IgD-negative memory B cell (primary cell): Measurements from ENCODE around the gene KRT78. TPM values are rescaled to one million over a fixed set of nuclear protein-coding genes. Genes with fewer than 3 reads are reported as not detected.
"Not testable (repeated sequence)": the region's sequence is repeated elsewhere in the genome, so short reads cannot be mapped to it uniquely, and the experiment has no call there.

Experiments
- H3K27ac Mint-ChIP-seq, 3 donors: one replicate each; pipeline ENCODE4 v1.8.0; 2020 to 2022; ENCODE audit warnings: mild to moderate bottlenecking in 3 of 3, mixed read lengths in 3 of 3, moderate library complexity in 1 of 3
- H3K27me3 Mint-ChIP-seq: one replicate; pipeline ENCODE4 v1.8.0; 2021; ENCODE audit warnings: mixed read lengths
- H3K36me3 Mint-ChIP-seq: one replicate; pipeline ENCODE4 v1.8.0; 2020; ENCODE audit warnings: mild to moderate bottlenecking, mixed read lengths
- H3K4me1 Mint-ChIP-seq, 3 donors: one replicate each; pipeline ENCODE4 v1.8.0; 2020 to 2022; ENCODE audit warnings: mixed read lengths in 3 of 3, mild to moderate bottlenecking in 1 of 3
- H3K4me3 Mint-ChIP-seq, 4 donors: one replicate each; pipeline ENCODE4 v1.8.0; 2020 to 2022; ENCODE audit warnings: mild to moderate bottlenecking in 4 of 4, mixed read lengths in 4 of 4, moderate library complexity in 3 of 4
- H3K9me3 Mint-ChIP-seq, 3 donors: one replicate each; pipeline ENCODE4 v1.8.0; 2020 to 2021; ENCODE audit warnings: mixed read lengths in 3 of 3, mild to moderate bottlenecking in 1 of 3
- polyA plus RNA-seq: library from polyadenylated mRNA; unstranded; fragments of 300-500 nt; fragmentation: Illumina TruSeq; gene quantifications from one replicate; pipeline ENCODE4 v1.2.3, GENCODE V29; 2021

The KRT78 gene, protein sequence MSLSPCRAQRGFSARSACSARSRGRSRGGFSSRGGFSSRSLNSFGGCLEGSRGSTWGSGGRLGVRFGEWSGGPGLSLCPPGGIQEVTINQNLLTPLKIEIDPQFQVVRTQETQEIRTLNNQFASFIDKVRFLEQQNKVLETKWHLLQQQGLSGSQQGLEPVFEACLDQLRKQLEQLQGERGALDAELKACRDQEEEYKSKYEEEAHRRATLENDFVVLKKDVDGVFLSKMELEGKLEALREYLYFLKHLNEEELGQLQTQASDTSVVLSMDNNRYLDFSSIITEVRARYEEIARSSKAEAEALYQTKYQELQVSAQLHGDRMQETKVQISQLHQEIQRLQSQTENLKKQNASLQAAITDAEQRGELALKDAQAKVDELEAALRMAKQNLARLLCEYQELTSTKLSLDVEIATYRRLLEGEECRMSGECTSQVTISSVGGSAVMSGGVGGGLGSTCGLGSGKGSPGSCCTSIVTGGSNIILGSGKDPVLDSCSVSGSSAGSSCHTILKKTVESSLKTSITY
- not detected for polyA plus RNA-seq

DNA sequence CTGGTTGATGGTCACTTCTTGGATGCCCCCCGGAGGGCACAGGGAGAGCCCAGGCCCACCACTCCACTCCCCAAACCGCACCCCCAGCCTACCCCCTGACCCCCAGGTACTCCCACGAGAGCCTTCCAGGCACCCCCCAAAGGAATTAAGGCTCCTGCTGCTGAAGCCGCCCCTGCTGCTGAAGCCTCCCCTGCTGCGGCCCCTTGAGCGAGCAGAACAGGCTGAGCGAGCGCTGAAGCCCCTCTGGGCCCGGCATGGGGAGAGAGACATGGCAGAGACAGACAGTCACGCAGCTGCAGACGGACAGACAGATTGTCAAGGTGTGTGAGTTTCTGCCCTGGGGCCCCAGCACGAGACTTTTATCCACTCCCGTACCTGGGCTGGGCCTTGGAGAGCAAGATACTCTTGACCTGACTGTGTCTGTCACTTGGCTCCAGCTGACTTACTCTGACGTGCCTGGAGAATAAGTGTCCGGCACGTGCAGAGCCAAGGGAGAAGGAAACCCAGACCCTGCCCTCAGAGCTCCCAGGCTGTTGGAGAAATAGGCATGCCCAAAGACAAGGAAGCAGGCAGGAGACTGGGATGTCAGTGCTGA, at the start of gene KRT78:
Gene KRT78 (minus strand): TSS at position 334 of the 595 bp plus-strand sequence. CDS start 64 bp downstream, at position 270.
- peaks cover 23% of the 10 kb centered on the region for H3K27me3 Mint-ChIP-seq

DNA sequence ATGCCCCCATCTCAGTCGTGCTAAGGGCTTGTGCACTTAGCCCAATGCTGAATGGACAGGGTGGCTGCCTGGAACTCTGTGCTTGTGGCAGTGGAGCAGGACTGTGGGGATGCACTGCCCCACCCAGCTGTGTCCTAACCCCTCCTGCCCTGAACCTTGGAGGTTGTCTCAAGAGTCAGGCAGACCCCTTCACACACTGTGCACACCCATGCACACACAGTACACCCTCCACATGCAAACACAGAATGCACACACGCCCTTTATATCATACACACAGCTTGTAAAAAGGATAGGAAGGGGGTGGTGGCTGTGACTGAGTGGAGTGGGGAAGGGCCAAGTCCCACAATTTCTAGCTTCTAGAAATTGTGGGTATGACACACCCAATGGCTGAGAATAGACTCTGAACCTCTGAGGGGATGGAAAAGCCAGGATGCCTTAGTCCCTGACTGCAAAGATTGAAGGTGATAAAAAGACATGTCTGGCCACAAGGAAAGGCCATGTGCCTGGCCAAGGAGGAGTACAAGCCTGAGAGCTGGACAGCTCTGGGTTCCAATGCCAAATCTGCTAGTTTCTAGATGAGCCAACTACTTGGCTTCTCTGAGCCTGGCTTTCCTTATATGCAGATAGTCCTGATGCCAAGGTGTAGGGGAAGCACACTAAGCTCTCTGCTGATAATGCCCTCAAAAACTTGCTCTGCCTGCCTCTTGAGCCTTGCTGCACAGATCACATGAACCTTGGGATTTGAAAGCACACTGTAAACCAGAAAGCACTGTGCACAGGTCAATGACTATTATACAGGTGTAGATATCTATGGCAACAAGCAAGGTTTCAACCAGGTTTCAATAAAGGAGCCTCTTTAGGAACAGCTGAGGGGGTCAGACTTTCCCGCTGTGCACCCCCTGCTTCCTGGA, 47.7 kb upstream of the KRT78 start:
- Mint-ChIP-seq H3K4me3 (no peak overlapping the region), H3K36me3 (no peaks in the 10 kb centered on the region), H3K9me3 (no peaks in the 10 kb centered on the region), H3K4me1 (no peaks in the 10 kb centered on the region), H3K27ac (no peak overlapping the region), H3K27me3 (peaks cover 4% of the 10 kb centered on the region)

More for the DNA sequence above, at the start of gene KRT78:
- Mint-ChIP-seq H3K4me3 (no peak within 1 kb of the TSS), H3K27ac (no peak within 1 kb of the TSS), H3K36me3 (peaks cover 2% of the 10 kb centered on the region), H3K9me3 (no peaks in the 10 kb centered on the region), H3K4me1 (peaks cover 0 to 4% (median 3%) of the 10 kb centered on the region in 3 donors)

DNA sequence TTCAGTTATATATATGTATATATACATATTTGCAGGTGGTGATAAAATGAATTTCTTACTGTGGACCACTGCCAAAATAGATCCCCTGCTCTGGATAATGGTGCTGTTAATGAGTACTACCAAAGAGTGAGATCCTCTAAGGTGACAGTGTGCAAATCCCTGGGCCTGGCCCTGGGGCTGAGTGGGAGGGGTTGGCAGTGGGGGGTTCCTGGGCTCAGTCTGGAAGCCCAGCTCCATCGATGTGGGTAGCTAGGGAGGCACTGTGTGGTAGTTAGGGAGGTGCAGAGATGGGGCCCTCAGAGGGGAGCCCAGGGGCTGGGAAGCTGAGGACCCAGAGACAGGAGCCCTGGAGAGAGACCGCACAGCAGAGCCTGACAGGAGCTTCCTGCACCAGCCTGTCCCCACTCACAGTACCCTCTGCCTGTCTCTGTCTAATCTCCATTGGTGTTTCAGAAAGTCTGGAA, 47.0 kb upstream of the KRT78 start:
- no peak overlapping the region for H3K27ac Mint-ChIP-seq
- H3K9me3 Mint-ChIP-seq = no peaks in the 10 kb centered on the region
- no peak overlapping the region for H3K4me3 Mint-ChIP-seq
- no peaks in the 10 kb centered on the region for H3K4me1 Mint-ChIP-seq
- peaks cover 4% of the 10 kb centered on the region for H3K27me3 Mint-ChIP-seq
- no peaks in the 10 kb centered on the region for H3K36me3 Mint-ChIP-seq

DNA sequence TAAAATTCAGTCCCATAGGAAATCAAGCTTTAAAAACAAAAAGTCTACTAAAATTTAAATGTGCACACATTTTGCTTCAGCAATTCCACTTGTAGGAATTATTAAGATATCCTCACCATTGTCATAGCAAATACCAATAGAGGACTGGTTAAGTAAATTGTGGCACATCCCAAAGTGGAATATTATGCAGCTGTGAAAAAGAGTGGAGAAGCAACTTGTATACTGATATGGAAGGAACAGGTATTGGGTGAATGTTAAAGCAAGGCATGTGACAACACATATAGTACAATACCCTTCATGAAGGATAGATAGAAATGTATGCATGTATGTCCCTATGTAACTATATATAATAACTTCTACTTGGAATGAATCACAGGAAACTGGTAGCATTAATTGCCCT, 44.2 kb upstream of the KRT78 start:
- Mint-ChIP-seq H3K27me3 (peaks cover 3% of the 10 kb centered on the region), H3K36me3 (no peaks in the 10 kb centered on the region), H3K27ac (no peak overlapping the region), H3K4me1 (no peaks in the 10 kb centered on the region), H3K4me3 (no peak overlapping the region), H3K9me3 (no peaks in the 10 kb centered on the region)

DNA sequence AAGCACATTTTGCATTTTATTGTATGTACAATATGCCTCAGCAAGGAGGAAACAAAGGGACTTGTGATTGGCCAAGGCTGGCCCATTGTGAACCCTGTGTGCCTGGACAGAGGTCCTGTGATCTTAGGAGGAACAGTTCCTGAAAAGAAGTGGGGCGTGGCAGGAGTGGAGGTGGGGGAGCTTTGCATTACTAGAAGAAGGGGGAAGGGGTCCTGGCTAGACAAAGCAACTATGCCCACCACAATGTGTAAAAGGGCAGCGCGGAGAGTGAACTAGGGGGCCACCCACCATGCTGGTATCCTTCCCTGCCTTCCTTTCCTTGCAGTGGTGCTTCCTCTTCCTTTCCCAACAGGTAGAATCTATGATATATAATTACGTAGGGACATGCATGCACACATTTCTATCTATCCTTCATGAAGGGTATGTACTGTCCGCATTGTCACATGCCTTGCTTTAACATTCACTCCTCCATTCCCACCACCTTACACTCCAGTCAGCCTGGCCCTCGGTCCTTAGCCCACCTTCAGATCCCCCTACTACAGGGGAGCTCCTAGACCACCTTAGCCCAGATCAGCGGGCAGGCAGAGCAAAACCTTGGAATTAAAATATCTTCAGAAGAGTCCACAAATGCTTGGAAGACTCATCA, 43.5 kb upstream of the KRT78 start:
- no peaks in the 10 kb centered on the region for H3K4me1 Mint-ChIP-seq
- peaks cover 3% of the 10 kb centered on the region for H3K27me3 Mint-ChIP-seq
- H3K4me3 Mint-ChIP-seq = no peak overlapping the region
- H3K9me3 Mint-ChIP-seq = no peaks in the 10 kb centered on the region
- H3K36me3 Mint-ChIP-seq = no peaks in the 10 kb centered on the region
- H3K27ac Mint-ChIP-seq = no peak overlapping the region

DNA sequence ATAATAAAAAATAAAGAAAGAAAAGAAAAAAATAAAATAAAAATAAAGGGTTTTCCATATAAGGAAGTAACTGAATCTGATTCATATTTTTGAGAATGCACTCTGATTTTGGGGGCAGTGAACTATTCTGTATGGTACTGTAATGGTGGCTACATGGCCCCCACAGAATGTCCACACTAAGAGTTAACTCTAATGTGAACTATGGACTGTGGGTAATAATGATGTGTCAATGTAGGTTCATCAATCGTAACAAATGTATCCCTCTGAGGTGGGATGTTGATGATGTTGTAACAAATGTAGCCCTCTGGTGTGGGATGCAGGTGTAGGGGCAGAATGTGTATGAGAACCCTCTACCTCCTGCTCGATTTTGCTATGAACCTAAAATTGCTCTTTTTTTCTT, 42.2 kb upstream of the KRT78 start:
- H3K27ac Mint-ChIP-seq = no peak overlapping the region
- H3K36me3 Mint-ChIP-seq = peaks cover 1% of the 10 kb centered on the region
- H3K27me3 Mint-ChIP-seq = peaks cover 2% of the 10 kb centered on the region
- no peaks in the 10 kb centered on the region for H3K9me3 Mint-ChIP-seq
- no peaks in the 10 kb centered on the region for H3K4me1 Mint-ChIP-seq
- no peak overlapping the region for H3K4me3 Mint-ChIP-seq

DNA sequence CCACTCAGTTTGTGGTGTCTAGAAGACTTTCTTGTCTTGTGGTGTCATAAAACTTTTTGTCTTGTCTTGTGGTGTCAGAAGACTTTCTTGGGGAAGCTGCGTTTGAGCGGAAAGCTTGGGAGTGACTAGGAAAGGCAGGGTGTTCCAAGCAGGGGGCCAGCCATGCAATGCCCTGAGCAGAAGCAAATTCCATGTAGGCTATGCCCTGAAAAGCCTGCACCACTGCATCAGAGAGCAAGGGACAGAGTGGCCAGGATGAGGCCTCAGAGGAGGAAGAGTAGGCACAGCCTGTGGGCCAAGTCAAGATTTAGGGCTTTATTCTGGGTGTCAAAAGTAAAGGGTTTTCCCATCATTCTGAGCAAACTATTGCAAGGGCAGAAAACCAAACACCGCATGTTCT, 41.6 kb upstream of the KRT78 start:
- no peaks in the 10 kb centered on the region for H3K4me1 Mint-ChIP-seq
- H3K27ac Mint-ChIP-seq = peak overlapping the region in 1 of 3 donors; percentile 78
- H3K9me3 Mint-ChIP-seq = no peaks in the 10 kb centered on the region
- H3K36me3 Mint-ChIP-seq = peaks cover 1% of the 10 kb centered on the region
- H3K27me3 Mint-ChIP-seq = peaks cover 2% of the 10 kb centered on the region
- no peak overlapping the region for H3K4me3 Mint-ChIP-seq

DNA sequence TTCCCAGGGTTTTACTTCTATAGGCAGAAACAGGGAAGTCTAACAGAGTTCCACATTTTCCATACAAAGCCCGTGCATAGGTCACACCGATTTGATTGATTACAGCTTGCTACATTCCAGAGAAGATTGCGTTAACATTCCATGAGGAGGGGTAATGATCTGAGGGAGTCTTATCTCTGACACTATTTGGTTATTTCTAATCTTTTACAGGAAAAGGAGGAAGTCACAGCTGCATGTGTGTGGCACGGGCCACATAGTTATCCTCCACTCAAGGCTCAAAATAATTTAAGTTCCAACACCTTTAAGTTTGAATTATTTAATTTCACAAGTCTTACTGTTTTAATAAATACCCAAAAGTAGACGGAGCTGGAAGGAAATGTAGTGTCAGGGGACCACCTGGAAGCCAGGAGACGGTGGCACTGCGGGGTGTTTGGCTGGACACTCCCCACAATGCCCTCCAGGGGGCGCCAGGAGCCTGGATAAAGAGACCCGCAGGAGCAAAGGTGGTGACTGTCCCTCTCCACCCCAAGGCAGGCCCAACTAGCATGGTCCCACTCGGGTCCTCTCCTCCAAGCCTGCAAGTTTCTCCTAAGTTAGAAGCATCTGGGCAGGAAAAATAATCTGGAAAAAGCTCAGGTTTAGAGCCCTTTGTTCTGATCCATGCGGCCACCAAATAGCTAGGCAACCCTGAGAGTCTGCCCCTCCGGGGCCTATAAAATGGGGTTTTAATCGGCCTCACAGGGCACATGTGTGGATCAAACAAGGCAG, 35.9 kb upstream of the KRT78 start:
- Mint-ChIP-seq H3K4me3 (no peak overlapping the region), H3K27ac (no peak overlapping the region), H3K9me3 (no peaks in the 10 kb centered on the region), H3K36me3 (peaks cover 1% of the 10 kb centered on the region), H3K4me1 (peaks cover 4 to 8% (median 6%) of the 10 kb centered on the region in 3 donors), H3K27me3 (peaks cover 6% of the 10 kb centered on the region)

DNA sequence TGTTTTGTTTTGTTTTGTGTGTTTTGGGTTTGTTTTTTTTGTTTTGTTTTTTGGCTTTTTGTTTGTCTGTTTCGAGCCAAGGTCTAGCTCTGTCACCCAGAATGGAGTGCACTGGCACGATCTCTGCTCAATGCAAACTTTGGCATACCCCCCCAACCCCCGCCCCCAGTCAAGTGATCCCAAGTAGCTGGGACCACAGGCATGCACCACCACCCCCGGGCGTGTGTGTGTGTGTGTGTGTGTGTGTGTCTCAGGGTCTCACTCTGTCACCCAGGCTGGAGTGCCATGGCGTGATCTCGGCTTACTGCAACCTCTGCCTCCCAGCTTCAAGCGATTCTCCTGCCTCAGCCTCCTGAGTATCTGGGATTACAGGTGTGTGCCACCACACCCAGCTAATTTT, 31.7 kb upstream of the KRT78 start:
- H3K4me3 Mint-ChIP-seq, H3K4me1 Mint-ChIP-seq, H3K36me3 Mint-ChIP-seq, H3K27ac Mint-ChIP-seq, H3K9me3 Mint-ChIP-seq: not testable (repeated sequence)
- H3K27me3 Mint-ChIP-seq = peaks cover 10% of the 10 kb centered on the region

DNA sequence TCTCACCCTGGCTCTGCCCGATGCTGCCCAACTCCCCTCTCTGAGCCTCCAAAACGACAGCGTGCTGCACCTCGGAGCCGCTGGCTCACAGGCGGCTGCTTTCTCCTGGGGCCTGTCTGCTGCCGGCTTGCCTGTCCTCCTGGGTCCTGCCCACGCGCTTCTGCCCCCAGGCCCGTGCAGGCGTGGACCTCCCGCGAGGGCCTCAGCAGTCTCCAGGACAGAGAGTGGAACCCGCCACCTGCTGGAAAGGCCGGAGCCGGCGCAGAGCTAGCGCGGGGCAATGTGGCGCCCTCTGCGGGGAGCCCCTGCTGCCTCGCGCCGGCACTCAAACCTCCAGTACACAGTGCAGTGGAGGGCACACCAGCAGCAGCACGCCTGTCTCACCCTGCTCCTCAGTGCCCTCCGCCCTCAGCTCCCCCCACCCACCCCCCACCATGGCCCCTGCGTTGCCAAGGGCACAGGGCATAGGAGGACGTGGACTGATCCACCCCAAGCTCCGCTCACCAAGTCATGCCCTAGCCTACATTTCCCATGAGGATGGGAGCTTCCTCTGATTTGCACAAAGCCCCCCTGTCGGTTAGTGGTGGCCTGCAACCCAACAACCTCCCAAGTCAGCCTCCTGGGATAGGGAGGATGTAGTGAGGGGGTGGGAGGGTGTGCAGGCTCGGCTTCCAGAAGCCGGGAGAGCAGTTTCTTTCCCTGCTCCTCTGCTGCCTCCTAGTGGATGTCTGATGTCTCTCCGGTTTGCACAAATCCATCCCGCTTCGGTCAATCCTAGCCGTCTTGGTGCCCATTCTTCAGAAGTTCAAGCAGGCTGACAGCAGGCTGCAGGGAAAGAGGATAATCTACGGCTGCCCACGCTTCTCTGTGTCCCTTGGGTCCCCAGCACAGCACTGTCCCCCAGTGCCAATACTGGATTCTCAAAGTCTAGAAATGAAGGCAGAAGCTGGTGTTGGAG, 30.9 kb upstream of the KRT78 start:
- no peaks in the 10 kb centered on the region for H3K9me3 Mint-ChIP-seq
- peak overlapping the region in 3 of 4 donors; percentile 65 to 92 (median 88) for H3K4me3 Mint-ChIP-seq
- H3K27me3 Mint-ChIP-seq = peaks cover 12% of the 10 kb centered on the region
- no peak overlapping the region for H3K27ac Mint-ChIP-seq
- H3K4me1 Mint-ChIP-seq = peaks cover 4 to 10% (median 8%) of the 10 kb centered on the region in 3 donors
- H3K36me3 Mint-ChIP-seq = no peaks in the 10 kb centered on the region

DNA sequence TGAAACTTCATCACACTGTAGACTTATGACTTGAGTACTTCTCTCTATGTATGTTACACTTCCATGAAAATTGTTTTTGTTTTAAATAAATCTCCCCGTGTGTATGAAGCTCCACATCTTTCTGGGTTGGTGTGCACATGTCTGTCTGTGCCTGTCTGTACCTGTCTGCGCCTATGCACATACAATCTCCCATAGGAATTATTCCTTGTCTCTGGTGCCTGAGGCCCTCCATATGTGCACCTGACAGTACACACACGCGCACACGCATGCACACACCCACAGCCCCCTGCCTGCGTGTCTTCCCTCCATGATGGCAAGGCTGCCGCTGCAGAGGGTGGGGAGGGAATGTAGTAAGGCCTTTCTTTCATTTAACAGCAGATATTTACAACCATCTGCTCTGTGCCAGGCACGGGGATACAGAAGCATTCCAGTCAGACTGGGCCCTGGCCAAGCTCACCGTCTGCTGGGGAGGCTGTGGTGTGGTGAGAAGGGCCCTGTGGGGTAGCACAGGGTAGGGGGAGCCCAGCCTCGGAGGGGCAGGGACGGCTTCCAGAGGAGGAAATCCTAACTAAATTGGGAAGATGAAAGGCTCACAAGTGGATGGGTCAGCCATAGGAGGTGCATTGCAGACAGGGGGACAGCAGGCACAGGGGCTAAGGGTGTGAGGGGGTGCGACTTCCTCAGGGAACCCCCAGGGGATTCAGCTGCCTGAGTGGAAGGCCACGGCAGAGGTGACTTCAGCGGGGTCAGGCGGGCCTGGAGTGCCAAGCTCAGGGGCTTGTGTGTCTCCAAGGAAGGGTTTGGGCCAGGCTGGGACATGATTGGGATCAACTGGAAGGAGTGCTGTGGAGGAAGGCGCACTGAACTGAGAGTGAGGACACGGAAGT, 30.0 kb upstream of the KRT78 start:
- H3K36me3 Mint-ChIP-seq = no peaks in the 10 kb centered on the region
- H3K9me3 Mint-ChIP-seq = no peaks in the 10 kb centered on the region
- peaks cover 16% of the 10 kb centered on the region for H3K27me3 Mint-ChIP-seq
- peaks cover 4 to 14% (median 11%) of the 10 kb centered on the region in 3 donors for H3K4me1 Mint-ChIP-seq
- H3K27ac Mint-ChIP-seq = peak overlapping the region in 1 of 3 donors; percentile 9
- peak overlapping the region in 2 of 4 donors; percentile 6 to 41 for H3K4me3 Mint-ChIP-seq

DNA sequence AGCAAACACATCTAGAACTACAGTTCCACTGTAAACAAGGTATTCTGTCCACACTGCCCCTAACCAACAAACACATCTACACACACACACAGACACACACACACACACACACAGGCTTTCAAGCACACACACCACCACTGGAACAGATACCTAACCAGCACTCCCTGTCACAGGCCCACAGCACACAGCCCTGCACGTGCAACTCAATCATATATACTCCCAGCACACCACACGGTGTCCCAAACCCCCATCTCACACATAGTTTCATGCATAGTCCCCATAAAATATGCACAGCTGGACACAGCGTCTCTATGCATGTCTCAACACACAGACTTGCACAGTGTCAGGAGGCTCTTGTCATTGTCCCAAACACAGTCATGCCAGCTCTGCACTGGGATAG, 28.4 kb upstream of the KRT78 start:
- Mint-ChIP-seq H3K9me3 (no peaks in the 10 kb centered on the region), H3K27ac (no peak overlapping the region), H3K27me3 (peaks cover 16% of the 10 kb centered on the region), H3K36me3 (no peaks in the 10 kb centered on the region), H3K4me1 (peaks cover 10 to 18% (median 15%) of the 10 kb centered on the region in 3 donors), H3K4me3 (no peak overlapping the region)
